ENCODE measurements around the gene CCIN.

Gene CCIN

GRCh38 chr9:36141288-36141687, 27.9 kb upstream of the CCIN start:
- H3K4me3 ChIP-seq (ENCODE audit: low read depth, low read length), result no peak overlapping the region
- TF ChIP-seq, protein P1, sequence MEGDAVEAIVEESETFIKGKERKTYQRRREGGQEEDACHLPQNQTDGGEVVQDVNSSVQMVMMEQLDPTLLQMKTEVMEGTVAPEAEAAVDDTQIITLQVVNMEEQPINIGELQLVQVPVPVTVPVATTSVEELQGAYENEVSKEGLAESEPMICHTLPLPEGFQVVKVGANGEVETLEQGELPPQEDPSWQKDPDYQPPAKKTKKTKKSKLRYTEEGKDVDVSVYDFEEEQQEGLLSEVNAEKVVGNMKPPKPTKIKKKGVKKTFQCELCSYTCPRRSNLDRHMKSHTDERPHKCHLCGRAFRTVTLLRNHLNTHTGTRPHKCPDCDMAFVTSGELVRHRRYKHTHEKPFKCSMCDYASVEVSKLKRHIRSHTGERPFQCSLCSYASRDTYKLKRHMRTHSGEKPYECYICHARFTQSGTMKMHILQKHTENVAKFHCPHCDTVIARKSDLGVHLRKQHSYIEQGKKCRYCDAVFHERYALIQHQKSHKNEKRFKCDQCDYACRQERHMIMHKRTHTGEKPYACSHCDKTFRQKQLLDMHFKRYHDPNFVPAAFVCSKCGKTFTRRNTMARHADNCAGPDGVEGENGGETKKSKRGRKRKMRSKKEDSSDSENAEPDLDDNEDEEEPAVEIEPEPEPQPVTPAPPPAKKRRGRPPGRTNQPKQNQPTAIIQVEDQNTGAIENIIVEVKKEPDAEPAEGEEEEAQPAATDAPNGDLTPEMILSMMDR (IDR thresholded peaks at IDR 0.05; ENCODE audit: borderline replicate concordance, insufficient read depth, low read depth, low read length), result no peak

DNA sequence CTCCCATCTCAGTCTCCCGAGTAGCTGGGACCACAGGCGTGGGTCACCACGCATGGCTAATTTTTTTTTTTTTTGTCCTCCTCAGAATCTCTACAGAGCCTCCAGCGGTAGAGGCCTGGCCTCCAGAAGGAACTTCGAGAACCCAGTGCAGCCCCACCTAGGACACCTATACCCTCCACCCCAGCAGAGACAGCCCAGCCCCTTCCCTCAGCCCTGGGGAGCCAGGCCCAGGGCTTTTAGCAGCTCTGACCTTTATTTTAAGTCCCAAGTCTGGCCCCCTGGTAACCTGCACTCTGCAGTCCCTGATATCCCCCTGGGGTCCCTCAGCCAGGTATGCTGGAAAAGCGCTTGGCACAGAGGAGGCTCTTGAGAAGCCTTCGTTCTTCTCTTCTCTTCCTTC, 27.4 kb upstream of the CCIN start:
- TF ChIP-seq, protein P1 (IDR thresholded peaks at IDR 0.05; ENCODE audit: borderline replicate concordance, insufficient read depth, low read depth, low read length), result no peak
- no peak overlapping the region for H3K4me3 ChIP-seq (ENCODE audit: low read depth, low read length)

DNA sequence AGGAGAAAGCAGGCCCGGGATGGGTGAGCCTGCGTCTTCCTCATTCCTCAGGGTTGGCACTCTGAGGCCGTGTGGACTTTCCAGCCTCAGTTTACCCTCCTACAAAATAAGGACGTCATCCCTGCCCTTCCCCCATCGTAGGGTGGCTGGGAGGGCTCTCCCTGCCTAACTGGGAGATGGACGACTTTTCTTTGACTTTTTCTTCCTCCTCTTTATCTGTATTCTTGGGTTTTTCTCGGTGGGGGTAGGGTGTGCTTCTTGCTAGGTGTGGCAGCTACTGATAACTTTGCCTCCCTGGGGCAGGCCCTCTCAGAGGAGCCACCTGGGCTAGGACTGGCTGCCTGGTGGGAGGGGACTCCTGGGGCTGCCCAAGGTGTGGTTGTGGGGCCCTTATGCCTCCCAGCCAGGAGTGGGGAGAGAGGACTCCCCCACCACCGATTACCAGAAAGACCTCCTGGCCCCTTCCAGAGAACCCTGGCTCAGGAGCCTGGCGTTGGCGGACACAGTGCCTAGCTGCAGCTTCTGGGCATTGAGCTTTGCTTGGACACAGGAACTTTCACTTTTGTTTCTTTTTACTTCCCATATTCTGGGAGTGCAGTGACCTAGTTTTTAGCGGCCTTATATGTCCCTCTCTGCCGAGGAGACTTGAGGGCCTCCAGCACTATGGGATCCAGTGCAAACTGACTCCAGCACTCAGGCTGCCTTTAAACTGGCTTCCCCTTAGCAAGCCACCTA, 26.5 kb upstream of the CCIN start:
- TF ChIP-seq, protein P1 (IDR thresholded peaks at IDR 0.05; ENCODE audit: borderline replicate concordance, insufficient read depth, low read depth, low read length), result no peak
- H3K4me3 ChIP-seq (ENCODE audit: low read depth, low read length), result no peak overlapping the region

DNA sequence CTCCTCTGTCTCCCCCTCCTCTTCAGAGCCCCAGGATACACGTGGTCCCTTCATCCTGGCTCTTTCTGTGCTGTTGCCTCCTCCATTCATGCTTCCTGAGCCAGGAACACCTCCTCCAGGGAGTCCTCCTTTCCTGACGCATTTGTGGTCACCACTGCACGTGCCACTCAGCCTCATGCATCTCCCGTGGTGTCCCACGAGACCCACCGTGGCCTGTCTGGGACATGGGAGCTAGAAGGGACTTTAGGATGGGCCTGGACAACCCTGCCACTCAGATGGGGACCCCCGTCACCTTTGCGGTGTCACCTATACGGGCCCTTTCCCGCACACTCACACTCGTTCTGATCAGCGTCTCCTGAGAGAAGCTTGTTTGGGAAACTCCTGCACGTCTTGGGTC, 25.9 kb upstream of the CCIN start:
- TF ChIP-seq, protein P1 (IDR thresholded peaks at IDR 0.05; ENCODE audit: borderline replicate concordance, insufficient read depth, low read depth, low read length), result no peak
- H3K4me3 ChIP-seq (ENCODE audit: low read depth, low read length), result no peak overlapping the region

GRCh38 chr9:36144309-36145232, 24.6 kb upstream of the CCIN start:
- no peak overlapping the region for H3K4me3 ChIP-seq (ENCODE audit: low read depth, low read length)
- TF ChIP-seq, protein P1 (IDR thresholded peaks at IDR 0.05; ENCODE audit: borderline replicate concordance, insufficient read depth, low read depth, low read length), result no peak

DNA sequence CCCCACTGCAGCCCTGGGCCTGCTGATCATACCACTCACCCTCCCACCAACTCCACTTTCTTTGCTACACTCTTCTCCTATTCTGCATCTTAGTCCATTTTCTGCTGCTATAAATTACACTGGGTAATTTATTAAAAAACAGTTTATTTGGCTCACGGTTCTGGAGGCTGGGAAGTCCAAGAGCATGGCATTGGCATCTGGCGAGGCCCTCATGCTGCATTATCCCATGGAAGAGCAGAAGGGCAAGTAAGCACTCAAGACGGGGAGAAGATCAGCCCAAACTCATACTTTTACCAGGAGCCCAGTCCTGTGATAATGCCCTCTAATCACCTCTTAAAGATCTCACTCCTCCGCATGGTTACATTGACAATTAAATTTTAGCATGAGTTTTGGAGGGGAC, 23.2 kb upstream of the CCIN start:
- TF ChIP-seq, protein P1 (IDR thresholded peaks at IDR 0.05; ENCODE audit: borderline replicate concordance, insufficient read depth, low read depth, low read length), result no peak
- no peak overlapping the region for H3K4me3 ChIP-seq (ENCODE audit: low read depth, low read length)
